ENCODE measurements around the gene C5orf46.

GRCh38 chr5:147858565-147858964 lies 47.8 kb downstream of the C5orf46 start:
- no peak for TF ChIP-seq CTCF (IDR thresholded peaks at IDR 0.05)
- no peak for TF ChIP-seq POLR2A (IDR thresholded peaks at IDR 0.05)

Measured in adrenal gland (tissue), 5 donors.